A549 (cell line): Measurements from ENCODE around the gene C1QTNF4. TPM values are rescaled to one million over a fixed set of nuclear protein-coding genes. Genes with fewer than 3 reads are reported as not detected.

ENCODE experiments used
- ATAC-seq, 2 experiments: fragments of 200-7000 bp in 1 of 2; fragments of >200 bp in 1 of 2; cut with Nextera tagmentation in 1 of 2; cut with Tn5 transposase in 1 of 2; 3 replicates each; pipeline versions ENCODE4 v1.8.0 to v1.9.1; 2018 to 2020; ENCODE audit warnings: mild to moderate bottlenecking in 1 of 2, moderate library complexity in 1 of 2
- CTCF ChIA-PET: fragments of 300-600 bp; sonication (Branson Sonifier 250); formaldehyde crosslinking; extraction: SDS; loops from one replicate; lab custom pipeline; 2021; ENCODE audit warnings: antibody characterized with exemption, inconsistent platforms; lab: Yijun Ruan, JAX
- POLR2A ChIA-PET: fragments of 350-600 bp; formaldehyde crosslinking; extraction: SDS; loops from one replicate; lab custom pipeline; 2021; ENCODE audit warnings: antibody characterized with exemption, inconsistent platforms; lab: Yijun Ruan, JAX
- DNase-seq, 2 experiments: peaks; one replicate each; pipeline versions ENCODE4 v3.0.0 to v3.0.0-alpha.2; 2011 to 2016; ENCODE audit warnings: low read depth in 1 of 2, low spot score in 1 of 2
- FAIRE-seq: peaks from 2 replicates; lab custom pipeline; 2011; peaks lifted over from hg19 to GRCh38; lab: Jason Lieb, UNC
- H3K27ac ChIP-seq, 2 experiments: fragments of >200 bp; sonication (Bioruptor Twin); formaldehyde crosslinking; 3 replicates each; pipeline ENCODE4 v1.5.1; 2016 to 2017
- H3K4me1 ChIP-seq: fragments of >200 bp; sonication (Bioruptor Twin); formaldehyde crosslinking; 3 replicates; pipeline ENCODE4 v1.6.1; 2016
- H3K4me2 ChIP-seq: fragments of >200 bp; sonication (Bioruptor Twin); formaldehyde crosslinking; 3 replicates; pipeline ENCODE4 v1.6.1; 2016
- H3K4me3 ChIP-seq: fragments of >200 bp; sonication (Bioruptor Twin); formaldehyde crosslinking; 3 replicates; pipeline ENCODE4 v1.5.1; 2016
- H3K9me3 ChIP-seq: fragments of >200 bp; sonication (Bioruptor Twin); formaldehyde crosslinking; 3 replicates; pipeline ENCODE4 v1.6.1; 2016
- BHLHE40 ChIP-seq: IDR thresholded peaks from 2 replicates; pipeline ENCODE4 v1.6.1; 2012; ENCODE audit warnings: low read depth, low read length, inconsistent platforms
- CTCF ChIP-seq: fragments of >200 bp; sonication (Bioruptor Twin); formaldehyde crosslinking; IDR thresholded peaks from 3 replicates; pipeline ENCODE4 v1.5.1; 2016
- ESRRA ChIP-seq: fragments of 150-350 bp; IDR thresholded peaks from 2 replicates; pipeline ENCODE4 v1.6.1; 2014; ENCODE audit warnings: mild to moderate bottlenecking, low read length, borderline replicate concordance
- FOSB ChIP-seq: fragments of 250-450 bp; sonication (Bioruptor Pico); IDR thresholded peaks from 2 replicates; pipeline ENCODE4 v1.5.0; 2020; ENCODE audit warnings: mild to moderate bottlenecking, moderate library complexity
- FOXS1 ChIP-seq: fragments of 250-450 bp; sonication (Bioruptor Pico); IDR thresholded peaks from 2 replicates; pipeline ENCODE4 v1.5.0; 2020; ENCODE audit warnings: mild to moderate bottlenecking, moderate library complexity
- HOXA7 ChIP-seq: fragments of 250-450 bp; sonication (Bioruptor Pico); IDR thresholded peaks from 2 replicates; pipeline ENCODE4 v1.5.0; 2020; ENCODE audit warnings: mild to moderate bottlenecking, moderate library complexity
- HOXB13 ChIP-seq: fragments of 250-450 bp; sonication (Bioruptor Pico); IDR thresholded peaks from 2 replicates; pipeline ENCODE4 v1.5.0; 2020; ENCODE audit warnings: low read depth, mild to moderate bottlenecking, moderate library complexity
- KDM1A ChIP-seq: fragments of 200-600 bp; sonication (generic); IDR thresholded peaks from 2 replicates; pipeline ENCODE4 v1.6.1; 2016; ENCODE audit warnings: low read depth, mild to moderate bottlenecking
- MAFK ChIP-seq: fragments of 450-650 bp; IDR thresholded peaks from 2 replicates; pipeline ENCODE4 v1.6.1; 2014; ENCODE audit not compliant: partially characterized antibody
- MAZ ChIP-seq: fragments of 150-350 bp; IDR thresholded peaks from 2 replicates; pipeline ENCODE4 v1.6.1; 2014; ENCODE audit warnings: antibody characterized with exemption, low read depth, low read length, borderline replicate concordance
- NFE2L2 ChIP-seq: fragments of 150-350 bp; conservative IDR thresholded peaks from 2 replicates; pipeline ENCODE4 v1.6.1; 2014; ENCODE audit warnings: low read length
- NPAS2 ChIP-seq: fragments of 250-450 bp; sonication (Bioruptor Pico); IDR thresholded peaks from 2 replicates; pipeline ENCODE4 v1.8.0; 2022; ENCODE audit warnings: mild to moderate bottlenecking, moderate library complexity, borderline replicate concordance
- NR3C1 ChIP-seq: fragments of >200 bp; sonication (Bioruptor Twin); formaldehyde crosslinking; IDR thresholded peaks from 3 replicates; pipeline ENCODE4 v1.6.1; 2017
- POLR2AphosphoS2 ChIP-seq: conservative IDR thresholded peaks from 2 replicates; pipeline ENCODE4 v1.6.1; 2012; ENCODE audit warnings: low read length, improper control_type of control experiment, inconsistent platforms
- RARB ChIP-seq: fragments of 250-450 bp; sonication (Bioruptor Pico); IDR thresholded peaks from 2 replicates; pipeline ENCODE4 v1.8.0; 2021; ENCODE audit warnings: mild to moderate bottlenecking, moderate library complexity
- REST ChIP-seq: fragments of 200-600 bp; sonication (generic); IDR thresholded peaks from 2 replicates; pipeline ENCODE4 v1.6.1; 2016; ENCODE audit warnings: antibody characterized with exemption, mild to moderate bottlenecking, moderate library complexity
- RNF2 ChIP-seq: fragments of 200-600 bp; sonication (generic); IDR thresholded peaks from 2 replicates; pipeline ENCODE4 v1.6.1; 2016; ENCODE audit warnings: low read depth, mild to moderate bottlenecking, antibody characterized with exemption, moderate library complexity, borderline replicate concordance
- SMC3 ChIP-seq: fragments of >200 bp; sonication (Bioruptor Twin); formaldehyde crosslinking; IDR thresholded peaks from 3 replicates; pipeline ENCODE4 v1.6.1; 2018; ENCODE audit warnings: inconsistent platforms
- TFCP2L1 ChIP-seq: fragments of 250-450 bp; sonication (Bioruptor Pico); IDR thresholded peaks from 2 replicates; pipeline ENCODE4 v1.5.0; 2021; ENCODE audit warnings: mild to moderate bottlenecking
- TP53 ChIP-seq: fragments of 250-450 bp; sonication (Bioruptor Pico); IDR thresholded peaks from 2 replicates; pipeline ENCODE4 v1.5.0; 2021; ENCODE audit warnings: mild to moderate bottlenecking, moderate library complexity
- USF2 ChIP-seq: fragments of 450-650 bp; IDR thresholded peaks from 2 replicates; pipeline ENCODE4 v1.6.1; 2014; ENCODE audit warnings: antibody characterized with exemption
- ZC3H11A ChIP-seq: fragments of 450-650 bp; IDR thresholded peaks from 2 replicates; pipeline ENCODE4 v1.6.1; 2014; ENCODE audit warnings: antibody characterized with exemption, mild to moderate bottlenecking
- WGBS: methylation state at CpG from one replicate; pipeline ENCODE4 v1.1.6; 2017; ENCODE audit errors: missing lambda C conversion rate; 5-methylcytosine and 5-hydroxymethylcytosine counted together
- polyA plus RNA-seq, 4 experiments: library from polyadenylated mRNA; depleted of rRNA in 3 of 4; stranded (reverse); fragments of >200 nt; fragmentation: RNase III in 1 of 4; extraction: RNeasy Plus Mini Kit Qiagen cat#74134 plus additional on column Dnase treatment in 1 of 4; gene quantifications; 2 replicates in 3 of 4; 3 replicates in 1 of 4; pipeline ENCODE4 v1.2.3, GENCODE V29; 2011 to 2017
- TF ChIP-seq, protein P1 (sequence below): fragments of 150-350 bp; IDR thresholded peaks from 2 replicates; pipeline ENCODE4 v1.6.1; 2014; ENCODE audit warnings: low read depth, mild to moderate bottlenecking, low read length
- TF ChIP-seq, protein P2 (sequence below): fragments of >200 bp; sonication (Bioruptor Twin); formaldehyde crosslinking; IDR thresholded peaks from 2 replicates; pipeline ENCODE4 v1.6.1; 2016

C1QTNF4 gene
- polyA plus RNA-seq, 2 of the 4 experiments (the other 2 are of a cell fraction): not detected

- peak overlapping the region; percentile 95 for H3K4me3 ChIP-seq
- ChIA-PET POLR2A (interaction anchor here (0.6 to 1.3 kb wide), 2 partner anchors 26 to 59 kb away, joined by 3 to 4 read pairs; partner anchors contain the start of genes KBTBD4 and NDUFS3), CTCF (interaction anchor here (0.6 to 2.9 kb wide), 18 partner anchors 9 to 98 kb away, joined by 3 to 41 read pairs (median 4); partner anchors contain the start of genes KBTBD4 and NDUFS3)
- peak overlapping the region; percentile 94 to 100 for H3K27ac ChIP-seq
- TF ChIP-seq, protein P1, sequence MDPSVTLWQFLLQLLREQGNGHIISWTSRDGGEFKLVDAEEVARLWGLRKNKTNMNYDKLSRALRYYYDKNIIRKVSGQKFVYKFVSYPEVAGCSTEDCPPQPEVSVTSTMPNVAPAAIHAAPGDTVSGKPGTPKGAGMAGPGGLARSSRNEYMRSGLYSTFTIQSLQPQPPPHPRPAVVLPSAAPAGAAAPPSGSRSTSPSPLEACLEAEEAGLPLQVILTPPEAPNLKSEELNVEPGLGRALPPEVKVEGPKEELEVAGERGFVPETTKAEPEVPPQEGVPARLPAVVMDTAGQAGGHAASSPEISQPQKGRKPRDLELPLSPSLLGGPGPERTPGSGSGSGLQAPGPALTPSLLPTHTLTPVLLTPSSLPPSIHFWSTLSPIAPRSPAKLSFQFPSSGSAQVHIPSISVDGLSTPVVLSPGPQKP: no peak
- TF ChIP-seq FOSB (CRISPR knock-in tag): no peak
- TF ChIP-seq BHLHE40: no peak
- TF ChIP-seq NPAS2 (CRISPR knock-in tag): no peak
- TF ChIP-seq REST: no peak
- TF ChIP-seq HOXB13 (CRISPR knock-in tag): no peak
- no peak for TF ChIP-seq TFCP2L1
- no peak for TF ChIP-seq RNF2
- TF ChIP-seq ZC3H11A: no peak
- TF ChIP-seq MAZ: no peak
- no peak for TF ChIP-seq TP53
- TF ChIP-seq FOXS1 (CRISPR knock-in tag): no peak
- no peak for TF ChIP-seq HOXA7
- no peak for TF ChIP-seq MAFK
- no peak for TF ChIP-seq CTCF
- no peak for TF ChIP-seq KDM1A
- H3K4me2 ChIP-seq: peak overlapping the region; percentile 94
- ATAC-seq: peak; percentile 40 to 47
- DNase-seq: peak in 1 of 2 experiments; percentile 46
- FAIRE-seq: no peak
- 2% methylated on average over 21 of the region's 22 CpGs for WGBS
- H3K9me3 ChIP-seq: no peaks in the 10 kb centered on the region
- peaks cover 38% of the 10 kb centered on the region for H3K4me1 ChIP-seq
These were observed 42.1 kb downstream of the C1QTNF4 start for GRCh38 chr11:47552056-47552565.

GRCh38 chr11:47551086-47551485 is 43.1 kb downstream of the C1QTNF4 start:
- H3K4me1 ChIP-seq: peaks cover 38% of the 10 kb centered on the region
- H3K4me2 ChIP-seq: peak overlapping the region; percentile 94
- DNase-seq (peak; percentile 45 to 58), FAIRE-seq (no peak), ATAC-seq (0 out of 6 replicates have a peak, but pooled peaks of 1 of the 2 experiments have one; percentile 12)
- ChIA-PET CTCF (interaction anchor here (1.1 to 2.9 kb wide), 10 partner anchors 8 to 97 kb away, joined by 3 to 41 read pairs (median 6); partner anchors contain the start of genes KBTBD4 and NDUFS3), POLR2A (no interaction called here)
- peak overlapping the region; percentile 94 to 100; a peak in 5 of 6 replicates for H3K27ac ChIP-seq
- no peaks in the 10 kb centered on the region for H3K9me3 ChIP-seq
- peak overlapping the region; percentile 95 for H3K4me3 ChIP-seq
- TF ChIP-seq NR3C1 (no peak), MAFK (no peak), BHLHE40 (no peak), SMC3 (0 out of 3 replicates have a peak, but pooled peaks have one; percentile 6), USF2 (no peak), POLR2AphosphoS2 (no peak), CTCF (no peak; the same call in 1 of the 3 replicates), RARB (no peak), ESRRA (no peak), ZC3H11A (no peak), NFE2L2 (no peak)
- TF ChIP-seq, protein P1: no peak
- TF ChIP-seq, protein P2, sequence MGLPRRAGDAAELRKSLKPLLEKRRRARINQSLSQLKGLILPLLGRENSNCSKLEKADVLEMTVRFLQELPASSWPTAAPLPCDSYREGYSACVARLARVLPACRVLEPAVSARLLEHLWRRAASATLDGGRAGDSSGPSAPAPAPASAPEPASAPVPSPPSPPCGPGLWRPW: no peak
